Activated naive CD4-positive, alpha-beta T cell treated with anti-CD3 and anti-CD28 coated beads for 36 hours (primary cell): Measurements from ENCODE around the gene CD2AP. TPM values are rescaled to one million over a fixed set of nuclear protein-coding genes. Genes with fewer than 3 reads are reported as not detected.

ENCODE experiments used
- CTCF ChIA-PET: fragments of 350-600 bp; sonication (Branson Sonifier 250); formaldehyde crosslinking; loops from one replicate; lab custom pipeline; 2021; ENCODE audit warnings: antibody characterized with exemption; lab: Charles Lee
- DNase-seq: peaks from one replicate; pipeline ENCODE4 v3.0.0-alpha.2; 2020
- H3K27ac Mint-ChIP-seq: one replicate; pipeline ENCODE4 v1.8.0; 2021; ENCODE audit warnings: mild to moderate bottlenecking, mixed read lengths
- H3K27me3 Mint-ChIP-seq: one replicate; pipeline ENCODE4 v1.8.0; 2021; ENCODE audit warnings: low read depth, mixed read lengths
- H3K36me3 Mint-ChIP-seq: one replicate; pipeline ENCODE4 v1.8.0; 2021; ENCODE audit warnings: low read depth, mixed read lengths
- H3K4me1 Mint-ChIP-seq: one replicate; pipeline ENCODE4 v1.8.0; 2021; ENCODE audit warnings: low read depth, mixed read lengths
- H3K4me3 Mint-ChIP-seq: one replicate; pipeline ENCODE4 v1.8.0; 2021; ENCODE audit warnings: mild to moderate bottlenecking, moderate library complexity, mixed read lengths
- H3K9me3 Mint-ChIP-seq: one replicate; pipeline ENCODE4 v1.8.0; 2021; ENCODE audit warnings: mixed read lengths
- intact Hi-C: fragments of 100-400 bp; cut with micrococcal nuclease; formaldehyde crosslinking; loops from one replicate; pipeline ENCODE4 v1.15.1; 2023
- total RNA-seq, 2 experiments: library from RNA; stranded (reverse); gene quantifications; one replicate each; pipeline ENCODE4 v1.2.3, GENCODE V29; 2021

The CD2AP gene
- total RNA-seq, 2 experiments from 2014 or later, result 16.1 to 18.1 TPM

GRCh38 chr6:47485083-47485482 is 7.5 kb downstream of the CD2AP start:
- no peaks in the 10 kb centered on the region for H3K9me3 Mint-ChIP-seq
- intact Hi-C loops, result no loop called here
- H3K4me3 Mint-ChIP-seq, result no peak overlapping the region
- no peaks in the 10 kb centered on the region for H3K27me3 Mint-ChIP-seq
- CTCF ChIA-PET, result interaction anchor here (0.6 kb wide), 1 partner anchor 799 kb away, joined by 3 read pairs; no protein-coding TSS in a partner anchor
- peaks cover 52% of the 10 kb centered on the region for H3K4me1 Mint-ChIP-seq
- no peaks in the 10 kb centered on the region for H3K36me3 Mint-ChIP-seq
- H3K27ac Mint-ChIP-seq, result no peak overlapping the region
- DNase-seq, result no peak

GRCh38 chr6:47485491-47486135 is 8.0 kb downstream of the CD2AP start:
- intact Hi-C loops, result no loop called here
- no peak for DNase-seq
- Mint-ChIP-seq H3K4me1 (peaks cover 50% of the 10 kb centered on the region), H3K4me3 (no peak overlapping the region), H3K27ac (no peak overlapping the region), H3K36me3 (no peaks in the 10 kb centered on the region), H3K27me3 (no peaks in the 10 kb centered on the region), H3K9me3 (no peaks in the 10 kb centered on the region)
- CTCF ChIA-PET, result no interaction called here

- intact Hi-C loops, result no loop called here
- H3K27me3 Mint-ChIP-seq, result no peaks in the 10 kb centered on the region
- H3K4me1 Mint-ChIP-seq, result peaks cover 44% of the 10 kb centered on the region
- H3K27ac Mint-ChIP-seq, result no peak overlapping the region
- no peaks in the 10 kb centered on the region for H3K9me3 Mint-ChIP-seq
- CTCF ChIA-PET, result no interaction called here
- no peak for DNase-seq
- H3K4me3 Mint-ChIP-seq, result no peak overlapping the region
- H3K36me3 Mint-ChIP-seq, result peaks cover 4% of the 10 kb centered on the region
These were observed 12.4 kb downstream of the CD2AP start for GRCh38 chr6:47489995-47490394.

GRCh38 chr6:47490676-47491075 is 13.1 kb downstream of the CD2AP start:
- H3K9me3 Mint-ChIP-seq, result no peaks in the 10 kb centered on the region
- H3K36me3 Mint-ChIP-seq, result peaks cover 6% of the 10 kb centered on the region
- no peak overlapping the region for H3K27ac Mint-ChIP-seq
- peaks cover 49% of the 10 kb centered on the region for H3K4me1 Mint-ChIP-seq
- H3K4me3 Mint-ChIP-seq, result no peak overlapping the region
- no peaks in the 10 kb centered on the region for H3K27me3 Mint-ChIP-seq
- DNase-seq, result no peak
- intact Hi-C loops, result no loop called here
- CTCF ChIA-PET, result no interaction called here

- Mint-ChIP-seq H3K27ac (no peak overlapping the region), H3K4me3 (no peak overlapping the region), H3K9me3 (no peaks in the 10 kb centered on the region), H3K36me3 (peaks cover 8% of the 10 kb centered on the region), H3K27me3 (no peaks in the 10 kb centered on the region), H3K4me1 (peaks cover 54% of the 10 kb centered on the region)
- DNase-seq, result no peak
- CTCF ChIA-PET, result interaction anchor here (0.6 kb wide), 3 partner anchors 9 to 138 kb away, joined by 3 to 7 read pairs (median 3); no protein-coding TSS in a partner anchor
- intact Hi-C loops, result no loop called here
These were observed 14.8 kb downstream of the CD2AP start for GRCh38 chr6:47492355-47492754.

GRCh38 chr6:47495207-47495606 is 17.6 kb downstream of the CD2AP start:
- no peak for DNase-seq
- intact Hi-C loops, result no loop called here
- H3K27me3 Mint-ChIP-seq, result no peaks in the 10 kb centered on the region
- H3K4me1 Mint-ChIP-seq, result peaks cover 65% of the 10 kb centered on the region
- H3K27ac Mint-ChIP-seq, result no peak overlapping the region
- no peak overlapping the region for H3K4me3 Mint-ChIP-seq
- H3K36me3 Mint-ChIP-seq, result peaks cover 10% of the 10 kb centered on the region
- no peaks in the 10 kb centered on the region for H3K9me3 Mint-ChIP-seq
- CTCF ChIA-PET, result no interaction called here

- H3K27ac Mint-ChIP-seq, result no peak overlapping the region
- CTCF ChIA-PET, result no interaction called here
- no peaks in the 10 kb centered on the region for H3K9me3 Mint-ChIP-seq
- peaks cover 65% of the 10 kb centered on the region for H3K4me1 Mint-ChIP-seq
- H3K27me3 Mint-ChIP-seq, result no peaks in the 10 kb centered on the region
- no peak overlapping the region for H3K4me3 Mint-ChIP-seq
- peaks cover 10% of the 10 kb centered on the region for H3K36me3 Mint-ChIP-seq
- DNase-seq, result no peak
- intact Hi-C loops, result no loop called here
These were observed 18.5 kb downstream of the CD2AP start for GRCh38 chr6:47495954-47496545.

GRCh38 chr6:47496935-47497579 is 19.5 kb downstream of the CD2AP start:
- intact Hi-C loops, result no loop called here
- CTCF ChIA-PET, result no interaction called here
- Mint-ChIP-seq H3K36me3 (peaks cover 10% of the 10 kb centered on the region), H3K4me3 (no peak overlapping the region), H3K27ac (no peak overlapping the region), H3K4me1 (peaks cover 66% of the 10 kb centered on the region), H3K9me3 (no peaks in the 10 kb centered on the region), H3K27me3 (no peaks in the 10 kb centered on the region)
- DNase-seq, result no peak

GRCh38 chr6:47502920-47503319 is 25.3 kb downstream of the CD2AP start:
- no peak for DNase-seq
- Mint-ChIP-seq H3K27me3 (no peaks in the 10 kb centered on the region), H3K4me1 (peaks cover 35% of the 10 kb centered on the region), H3K9me3 (no peaks in the 10 kb centered on the region), H3K36me3 (peaks cover 16% of the 10 kb centered on the region), H3K27ac (no peak overlapping the region), H3K4me3 (no peak overlapping the region)
- CTCF ChIA-PET, result no interaction called here
- intact Hi-C loops, result no loop called here

GRCh38 chr6:47509937-47510336 is 32.3 kb downstream of the CD2AP start:
- Mint-ChIP-seq H3K4me1 (peaks cover 28% of the 10 kb centered on the region), H3K4me3 (no peak overlapping the region), H3K27ac (no peak overlapping the region), H3K36me3 (peaks cover 44% of the 10 kb centered on the region), H3K9me3 (peaks cover 12% of the 10 kb centered on the region), H3K27me3 (no peaks in the 10 kb centered on the region)
- intact Hi-C loops, result no loop called here
- DNase-seq, result no peak
- CTCF ChIA-PET, result no interaction called here

GRCh38 chr6:47512872-47513271 is 35.3 kb downstream of the CD2AP start:
- DNase-seq, result no peak
- H3K27me3 Mint-ChIP-seq, result no peaks in the 10 kb centered on the region
- intact Hi-C loops, result no loop called here
- H3K27ac Mint-ChIP-seq, result no peak overlapping the region
- H3K9me3 Mint-ChIP-seq, result peaks cover 12% of the 10 kb centered on the region
- H3K4me3 Mint-ChIP-seq, result no peak overlapping the region
- peaks cover 28% of the 10 kb centered on the region for H3K4me1 Mint-ChIP-seq
- CTCF ChIA-PET, result interaction anchor here (0.6 kb wide), 1 partner anchor 191 kb away, joined by 4 read pairs; no protein-coding TSS in a partner anchor
- H3K36me3 Mint-ChIP-seq, result peaks cover 38% of the 10 kb centered on the region

- CTCF ChIA-PET, result no interaction called here
- Mint-ChIP-seq H3K9me3 (no peaks in the 10 kb centered on the region), H3K27me3 (no peaks in the 10 kb centered on the region), H3K4me3 (no peak overlapping the region), H3K4me1 (peaks cover 41% of the 10 kb centered on the region), H3K27ac (no peak overlapping the region), H3K36me3 (peaks cover 8% of the 10 kb centered on the region)
- DNase-seq, result no peak
- intact Hi-C loops, result no loop called here
These were observed 41.7 kb downstream of the CD2AP start for GRCh38 chr6:47519279-47519678.

- Mint-ChIP-seq H3K36me3 (peaks cover 8% of the 10 kb centered on the region), H3K27me3 (no peaks in the 10 kb centered on the region), H3K27ac (no peak overlapping the region), H3K9me3 (no peaks in the 10 kb centered on the region), H3K4me3 (no peak overlapping the region), H3K4me1 (peaks cover 38% of the 10 kb centered on the region)
- intact Hi-C loops, result no loop called here
- no peak for DNase-seq
- CTCF ChIA-PET, result no interaction called here
These were observed 42.7 kb downstream of the CD2AP start for GRCh38 chr6:47520282-47520681.
